GM18505 (cell line): ENCODE results near the gene NFATC2.

Experiments used
- ATAC-seq: cut with Tn5 transposase; IDR thresholded peaks from one replicate; pipeline ENCODE4 v1.9.1; 2021; ENCODE audit not compliant: unreplicated experiment
- POLR2A ChIP-seq: IDR thresholded peaks from 4 replicates; pipeline ENCODE4 v1.6.1; 2011; ENCODE audit warnings: borderline replicate concordance; ENCODE audit not compliant: insufficient read depth, insufficient read length; ENCODE audit errors: extremely low read depth

The NFATC2 gene

GRCh38 chr20:51542571-51543421, at the start of gene NFATC2:
Gene NFATC2 (minus strand): TSS chr20:51542719. CDS start chr20:51542499, 220 bp downstream.
- ATAC-seq, result peak; percentile 39
- peak; percentile 56 for TF ChIP-seq POLR2A

- no peak for ATAC-seq
Measured at GRCh38 chr20:51591871-51592270, 49.4 kb upstream of the NFATC2 start.

DNA sequence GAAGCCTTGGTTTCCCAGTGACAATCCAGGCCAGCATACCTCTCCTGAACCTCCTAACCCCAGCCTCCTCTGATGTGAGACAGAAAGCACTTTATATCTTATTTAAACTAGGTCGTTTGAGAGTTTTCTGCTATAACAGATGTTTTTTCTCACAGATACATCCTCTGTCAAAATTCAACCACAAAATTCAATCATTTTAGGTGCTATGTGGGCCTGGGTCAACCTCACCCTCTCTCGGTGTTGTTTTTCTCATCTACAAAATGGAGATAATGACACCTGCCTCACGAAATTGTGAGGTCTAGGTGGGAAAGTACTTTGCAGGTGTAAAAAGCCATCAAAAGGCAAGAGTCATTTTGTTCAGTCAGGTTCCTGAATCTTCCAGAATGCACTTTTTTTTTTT, 46.2 kb upstream of the NFATC2 start:
- no peak for TF ChIP-seq POLR2A
- ATAC-seq, result no peak

More at GRCh38 chr20:51591871-51592270, 49.4 kb upstream of the NFATC2 start:
- TF ChIP-seq POLR2A, result no peak

DNA sequence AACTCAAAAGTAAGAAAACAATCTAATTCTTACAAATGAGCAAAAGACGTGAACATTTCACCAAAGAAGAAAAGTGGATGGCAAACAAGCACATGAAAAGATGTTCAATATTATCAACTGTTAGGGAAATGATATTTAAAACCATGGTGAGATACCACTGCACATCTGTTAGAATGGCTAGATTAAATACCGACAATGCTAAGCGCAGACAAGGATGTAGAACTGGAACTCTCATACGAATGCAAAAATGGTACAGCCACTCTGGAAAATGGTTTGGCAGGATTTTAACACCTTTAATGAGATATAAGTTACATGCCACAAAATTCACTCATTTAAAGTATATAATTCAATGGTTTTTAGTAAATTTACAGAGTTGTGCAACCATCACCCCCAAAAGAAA, 44.6 kb upstream of the NFATC2 start:
- no peak for TF ChIP-seq POLR2A
- ATAC-seq, result no peak

GRCh38 chr20:51586005-51586440, 43.5 kb upstream of the NFATC2 start:
- TF ChIP-seq POLR2A, result no peak
- no peak for ATAC-seq

DNA sequence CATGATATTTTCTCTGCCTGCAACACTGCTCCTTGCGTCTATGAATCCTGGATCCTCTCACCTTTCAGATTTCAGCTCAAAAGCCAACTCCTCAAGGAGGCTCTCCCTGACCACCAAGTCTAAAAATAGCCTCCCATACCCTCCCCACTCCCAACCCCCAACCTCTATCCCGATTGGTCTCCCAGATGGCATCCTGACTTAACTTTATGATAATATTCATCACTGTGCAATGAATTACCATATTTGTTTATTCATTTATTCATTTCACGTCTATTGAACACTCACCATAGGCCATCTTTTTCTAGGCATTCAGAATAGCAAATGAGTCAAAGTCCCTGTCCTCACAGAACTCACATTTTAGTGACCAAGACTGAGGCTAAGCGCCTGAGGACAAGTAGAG, 42.6 kb upstream of the NFATC2 start:
- ATAC-seq, result no peak
- no peak for TF ChIP-seq POLR2A

DNA sequence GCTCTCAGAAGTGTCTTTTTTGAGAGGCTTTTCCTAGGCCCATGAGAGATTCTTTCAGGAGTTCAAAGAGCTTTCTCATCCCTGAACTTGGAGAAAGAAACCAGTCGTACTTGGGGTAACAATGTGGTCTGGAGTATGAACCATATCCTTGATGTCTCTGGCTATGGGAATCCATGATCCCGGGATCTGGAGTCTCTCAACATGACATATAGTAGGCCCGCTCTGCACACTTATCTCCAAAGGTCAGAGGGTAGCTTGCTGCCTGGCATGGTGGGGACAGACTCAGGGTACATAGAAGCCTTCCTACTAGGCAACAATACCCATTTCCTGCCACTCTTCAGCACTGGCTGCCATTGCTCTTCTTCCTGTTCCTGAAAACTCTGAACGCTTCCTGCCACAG, 42.2 kb upstream of the NFATC2 start:
- TF ChIP-seq POLR2A, result no peak
- no peak for ATAC-seq

DNA sequence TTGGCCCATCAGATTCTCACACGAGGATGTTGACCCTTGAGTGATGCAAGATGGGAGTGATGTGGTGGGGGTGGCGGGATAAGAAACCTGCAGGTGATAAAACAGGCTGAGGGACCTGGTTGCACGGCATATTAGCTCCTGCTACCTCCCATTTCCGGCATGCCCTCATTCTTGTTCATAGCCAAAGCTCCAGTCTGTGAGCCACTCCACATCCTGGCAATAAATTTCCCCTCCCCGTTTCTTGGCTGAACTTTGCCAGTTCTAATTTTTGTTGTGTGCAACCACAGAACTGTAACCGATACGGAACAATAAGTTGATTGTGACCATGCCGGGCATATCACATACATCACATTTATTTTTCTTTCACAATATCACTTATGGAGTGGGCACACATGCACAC, 41.6 kb upstream of the NFATC2 start:
- ATAC-seq, result no peak
- TF ChIP-seq POLR2A, result no peak

GRCh38 chr20:51583499-51583898, 41.0 kb upstream of the NFATC2 start:
- no peak for ATAC-seq
- TF ChIP-seq POLR2A, result no peak

- ATAC-seq, result no peak
- no peak for TF ChIP-seq POLR2A
Measured at GRCh38 chr20:51583073-51583472, 40.6 kb upstream of the NFATC2 start.

- no peak for TF ChIP-seq POLR2A
- no peak for ATAC-seq
Measured at GRCh38 chr20:51581571-51581970, 39.1 kb upstream of the NFATC2 start.

- ATAC-seq, result no peak
- TF ChIP-seq POLR2A, result no peak
Measured at GRCh38 chr20:51579137-51579536, 36.6 kb upstream of the NFATC2 start.

DNA sequence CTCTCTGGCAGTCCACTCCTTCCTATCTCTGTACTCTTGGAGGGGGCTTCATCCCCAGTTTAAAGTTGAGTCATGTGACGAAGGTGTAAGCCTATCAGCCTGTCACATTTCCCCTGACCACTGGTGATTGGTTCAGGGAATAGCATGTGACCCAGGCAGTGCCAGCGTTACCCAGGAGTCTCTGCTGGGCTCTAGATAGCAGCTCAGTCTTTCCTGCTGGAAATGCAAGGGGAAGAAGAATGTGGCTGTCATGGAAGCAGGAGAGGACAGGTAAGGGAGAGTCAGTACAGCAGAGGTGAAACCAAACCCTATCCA, 35.6 kb upstream of the NFATC2 start:
- no peak for ATAC-seq
- no peak for TF ChIP-seq POLR2A

DNA sequence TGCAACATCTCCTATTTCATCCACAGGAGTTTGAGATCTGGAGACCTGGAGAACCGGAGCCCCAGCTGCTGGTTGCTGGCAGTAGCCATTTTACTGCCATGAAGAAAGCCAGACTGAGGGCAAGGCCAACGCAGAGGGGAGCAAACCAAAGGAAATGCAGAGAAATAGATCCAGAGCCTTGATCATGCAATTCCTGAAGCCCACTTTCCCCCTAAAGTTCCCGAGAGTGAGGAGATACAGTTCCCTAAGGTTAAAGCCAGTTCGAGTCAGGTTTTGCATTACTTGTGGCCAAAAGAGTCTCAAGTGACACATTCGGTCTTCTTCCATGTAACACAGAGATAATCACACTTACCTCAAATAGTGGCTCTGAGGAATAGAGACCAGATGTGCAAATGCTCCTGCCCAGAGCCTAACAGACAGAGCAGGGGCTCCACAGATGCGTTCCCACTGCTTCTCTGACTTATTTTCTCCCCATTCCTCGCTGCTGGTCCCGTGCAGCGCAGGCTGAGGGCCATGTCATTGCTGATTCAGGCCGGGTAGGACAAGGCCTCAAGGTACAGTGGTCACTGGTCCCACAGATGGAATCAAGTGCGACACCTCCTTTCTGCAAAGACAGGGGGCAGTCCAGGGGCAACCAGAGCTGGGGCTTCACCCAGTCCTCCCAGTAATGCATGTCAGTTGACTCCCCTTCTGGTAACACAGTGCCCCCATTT, 35.1 kb upstream of the NFATC2 start:
- TF ChIP-seq POLR2A, result no peak
- no peak for ATAC-seq
